ENCODE results near the gene DHX30.
A peak's percentile ranks its signal among the peaks of the same experiment; 100 is the strongest.
"Not testable (repeated sequence)": the region's sequence is repeated elsewhere in the genome, so short reads cannot be mapped to it uniquely, and the experiment has no call there.

Gene DHX30

GRCh38 chr3:47824541-47825473 is 21.9 kb downstream of the DHX30 start:
- TF ChIP-seq CTCF (IDR thresholded peaks at IDR 0.05; ENCODE audit: unreplicated experiment in 3 of 3), result peak; percentile 78 to 94 (median 80)
- Mint-ChIP-seq H3K4me3 (peak overlapping the region; percentile 91 to 96 (median 94)), H3K4me1 (peaks cover 23% of the 10 kb centered on the region), H3K9me3 (no peaks in the 10 kb centered on the region), H3K36me3 (ENCODE audit: low read depth) (peaks cover 42% of the 10 kb centered on the region), H3K27ac (peak overlapping the region; percentile 82 to 97 (median 84)), H3K27me3 (ENCODE audit: low read depth) (no peaks in the 10 kb centered on the region)

- H3K9me3 Mint-ChIP-seq, result no peaks in the 10 kb centered on the region
- H3K4me1 Mint-ChIP-seq, result peaks cover 23% of the 10 kb centered on the region
- peaks cover 39% of the 10 kb centered on the region for H3K36me3 Mint-ChIP-seq (ENCODE audit: low read depth)
- no peak for TF ChIP-seq CTCF (IDR thresholded peaks at IDR 0.05; ENCODE audit: unreplicated experiment in 3 of 3)
- H3K27me3 Mint-ChIP-seq (ENCODE audit: low read depth), result no peaks in the 10 kb centered on the region
- H3K27ac Mint-ChIP-seq, result peak overlapping the region; percentile 59 to 97 (median 82)
- H3K4me3 Mint-ChIP-seq, result peak overlapping the region; percentile 91 to 96 (median 94)
These were observed 22.7 kb downstream of the DHX30 start for GRCh38 chr3:47825590-47825989.

GRCh38 chr3:47829482-47829881 is 26.5 kb downstream of the DHX30 start:
- Mint-ChIP-seq H3K36me3 (ENCODE audit: low read depth) (peaks cover 63% of the 10 kb centered on the region), H3K4me1 (peaks cover 21% of the 10 kb centered on the region)
- not testable (repeated sequence) for H3K9me3 Mint-ChIP-seq; H3K4me3 Mint-ChIP-seq; H3K27ac Mint-ChIP-seq; H3K27me3 Mint-ChIP-seq (ENCODE audit: low read depth)

- Mint-ChIP-seq H3K4me1 (no peaks in the 10 kb centered on the region), H3K9me3 (no peaks in the 10 kb centered on the region), H3K36me3 (ENCODE audit: low read depth) (peaks cover 65% of the 10 kb centered on the region), H3K4me3 (no peak overlapping the region), H3K27ac (peak overlapping the region in 1 of 3 experiments; percentile 3), H3K27me3 (ENCODE audit: low read depth) (no peaks in the 10 kb centered on the region)
- TF ChIP-seq CTCF (IDR thresholded peaks at IDR 0.05; ENCODE audit: unreplicated experiment in 3 of 3), result no peak
These were observed 34.0 kb downstream of the DHX30 start for GRCh38 chr3:47836986-47837385.

- H3K4me3 Mint-ChIP-seq, result no peak overlapping the region
- no peaks in the 10 kb centered on the region for H3K9me3 Mint-ChIP-seq
- TF ChIP-seq CTCF (IDR thresholded peaks at IDR 0.05; ENCODE audit: unreplicated experiment in 3 of 3), result no peak
- peaks cover 70% of the 10 kb centered on the region for H3K36me3 Mint-ChIP-seq (ENCODE audit: low read depth)
- no peaks in the 10 kb centered on the region for H3K4me1 Mint-ChIP-seq
- H3K27ac Mint-ChIP-seq, result no peak overlapping the region
- no peaks in the 10 kb centered on the region for H3K27me3 Mint-ChIP-seq (ENCODE audit: low read depth)
These were observed 35.6 kb downstream of the DHX30 start for GRCh38 chr3:47838503-47838902.

GRCh38 chr3:47841786-47842349 is 38.9 kb downstream of the DHX30 start:
- H3K36me3 Mint-ChIP-seq (ENCODE audit: low read depth), result peaks cover 66% of the 10 kb centered on the region
- H3K9me3 Mint-ChIP-seq, result no peaks in the 10 kb centered on the region
- no peaks in the 10 kb centered on the region for H3K27me3 Mint-ChIP-seq (ENCODE audit: low read depth)
- no peak overlapping the region for H3K27ac Mint-ChIP-seq
- TF ChIP-seq CTCF (IDR thresholded peaks at IDR 0.05; ENCODE audit: unreplicated experiment in 3 of 3), result no peak
- no peak overlapping the region for H3K4me3 Mint-ChIP-seq
- no peaks in the 10 kb centered on the region for H3K4me1 Mint-ChIP-seq
